Motor neuron (in vitro differentiated cells): Measurements from ENCODE around the gene RBM18. TPM values are rescaled to one million over a fixed set of nuclear protein-coding genes. Genes with fewer than 3 reads are reported as not detected.

ENCODE experiments used
- ATAC-seq, 8 experiments: fragments of 200-7000 bp; cut with Tn5 transposase; replicated peaks in 6 of 8; 2 replicates each; pipeline ENCODE4 v1.8.0; 2021; ENCODE audit warnings: mild to moderate bottlenecking in 8 of 8, moderate library complexity in 8 of 8
- H3K27ac ChIP-seq, 2 donors: fragments of 250-450 bp; sonication (Bioruptor Pico); 2 replicates each; pipeline ENCODE4 v1.9.0; 2021; ENCODE audit warnings: antibody characterized with exemption in 2 of 2, mild to moderate bottlenecking in 2 of 2, moderate library complexity in 1 of 2
- H3K4me1 ChIP-seq, 2 donors: fragments of 250-450 bp; sonication (Bioruptor Pico); replicated peaks in 1 of 2; 2 replicates each; pipeline ENCODE4 v1.6.1; 2021; ENCODE audit warnings: antibody characterized with exemption in 2 of 2, mild to moderate bottlenecking in 2 of 2, moderate library complexity in 1 of 2
- H3K4me3 ChIP-seq, 5 donors: fragments of 250-450 bp; sonication (Bioruptor Pico); 2 replicates each; pipeline ENCODE4 v1.9.0; 2021; ENCODE audit warnings: antibody characterized with exemption in 5 of 5, mild to moderate bottlenecking in 5 of 5, moderate library complexity in 4 of 5
- WGBS, 10 experiments: fragments of 450-650 bp; shearing (Covaris generic); methylation state at CpG; one replicate each; pipeline ENCODE4 v1.0.0; 2022; 5-methylcytosine and 5-hydroxymethylcytosine counted together
- in situ Hi-C, 9 experiments: fragments of 400-800 bp; cut with MboI; loops; one replicate each; pipeline ENCODE4 v1.15.0; 2021; ENCODE audit warnings: low sequenced_read_pairs in 9 of 9, low pct_unique_long_range_greater_than_20kb in 2 of 9; ENCODE audit not compliant: unreplicated experiment in 9 of 9
- total RNA-seq, 8 experiments: library from RNA; unstranded; fragments of 300-600 nt; gene quantifications; 2 replicates each; pipeline versions ENCODE4 v1.2.3 to v1.2.4, GENCODE V29; 2022

RBM18 gene
- total RNA-seq, 8 experiments from 2014 or later = 11.7 to 19.2 (median 15.4) TPM

GRCh38 chr9:122226758-122227574 is 37.7 kb downstream of the RBM18 start:
- ATAC-seq = no peak
- 0 to 86% (median 0%) methylated on average over 1 to 14 of the region's 59 CpGs; no CpG with 5 or more reads in 5 of the 10 experiments for WGBS, 10 experiments
- in situ Hi-C loops = no loop called here
- no peak overlapping the region for H3K27ac ChIP-seq
- H3K4me3 ChIP-seq = no peak overlapping the region
- peaks cover 5 to 6% of the 10 kb centered on the region in 2 donors for H3K4me1 ChIP-seq

- WGBS, 10 experiments = 0 to 100% (median 3%) methylated on average over 1 to 16 of the region's 51 CpGs; no CpG with 5 or more reads in 1 of the 10 experiments
- Histone ChIP-seq H3K4me3 (no peak overlapping the region), H3K4me1 (peaks cover 5 to 6% of the 10 kb centered on the region in 2 donors), H3K27ac (no peak overlapping the region)
- in situ Hi-C loops = no loop called here
- no peak for ATAC-seq
Measured at GRCh38 chr9:122226142-122226757, 38.4 kb downstream of the RBM18 start.

- 7 to 77% (median 20%) methylated on average over 1 to 27 of the region's 51 CpGs; no CpG with 5 or more reads in 3 of the 10 experiments for WGBS, 10 experiments
- no peak overlapping the region for H3K27ac ChIP-seq
- in situ Hi-C loops = no loop called here
- H3K4me1 ChIP-seq = peaks cover 5 to 6% of the 10 kb centered on the region in 2 donors
- H3K4me3 ChIP-seq = no peak overlapping the region
- ATAC-seq = no peak
Measured at GRCh38 chr9:122225312-122226141, 39.1 kb downstream of the RBM18 start.

- H3K4me1 ChIP-seq = peaks cover 6 to 16% of the 10 kb centered on the region in 2 donors
- in situ Hi-C loops = no loop called here
- H3K4me3 ChIP-seq = no peak overlapping the region
- H3K27ac ChIP-seq = no peak overlapping the region
- no peak for ATAC-seq
- 40 to 100% (median 80%) methylated on average over 1 to 5 of the region's 5 CpGs; no CpG with 5 or more reads in 3 of the 10 experiments for WGBS, 10 experiments
Measured at GRCh38 chr9:122223435-122223834, 41.2 kb downstream of the RBM18 start.

- no peak overlapping the region for H3K27ac ChIP-seq
- ATAC-seq = no peak
- peaks cover 2 to 16% of the 10 kb centered on the region in 2 donors for H3K4me1 ChIP-seq
- H3K4me3 ChIP-seq = no peak overlapping the region
- 12 to 75% (median 34%) methylated on average over 2 to 4 of the region's 5 CpGs; no CpG with 5 or more reads in 4 of the 10 experiments for WGBS, 10 experiments
- in situ Hi-C loops = no loop called here
Measured at GRCh38 chr9:122222791-122223190, 41.8 kb downstream of the RBM18 start.

GRCh38 chr9:122221183-122221811 is 43.3 kb downstream of the RBM18 start:
- H3K4me1 ChIP-seq = peaks cover 0 to 11% of the 10 kb centered on the region in 2 donors

GRCh38 chr9:122220673-122221182 is 43.9 kb downstream of the RBM18 start:
- H3K4me3 ChIP-seq = no peak overlapping the region
- WGBS, 10 experiments = 0 to 56% (median 11%) methylated on average over 1 to 9 of the region's 18 CpGs; no CpG with 5 or more reads in 2 of the 10 experiments
- in situ Hi-C loops = no loop called here
- H3K27ac ChIP-seq = no peak overlapping the region
- peaks cover 0 to 11% of the 10 kb centered on the region in 2 donors for H3K4me1 ChIP-seq
- ATAC-seq = no peak

More at GRCh38 chr9:122221183-122221811, 43.3 kb downstream of the RBM18 start:
- ATAC-seq = no peak
- WGBS, 10 experiments = 0% methylated on average over 1 to 4 of the region's 27 CpGs; no CpG with 5 or more reads in 7 of the 10 experiments
- Histone ChIP-seq H3K4me3 (no peak overlapping the region), H3K27ac (no peak overlapping the region)
- in situ Hi-C loops = no loop called here

GRCh38 chr9:122219856-122220672 is 44.6 kb downstream of the RBM18 start:
- peaks cover 0 to 11% of the 10 kb centered on the region in 2 donors for H3K4me1 ChIP-seq
- peak in 6 of 8 experiments; percentile 14 to 40 (median 27) for ATAC-seq
- in situ Hi-C loops = no loop called here
- H3K4me3 ChIP-seq = no peak overlapping the region
- no peak overlapping the region for H3K27ac ChIP-seq
- 0 to 13% (median 0%) methylated on average over 2 to 19 of the region's 57 CpGs; no CpG with 5 or more reads in 3 of the 10 experiments for WGBS, 10 experiments

- in situ Hi-C loops = no loop called here
- 0 to 92% (median 11%) methylated on average over 3 to 29 of the region's 59 CpGs; no CpG with 5 or more reads in 4 of the 10 experiments for WGBS, 10 experiments
- peak in 5 of 8 experiments; percentile 8 to 30 (median 20) for ATAC-seq
- H3K4me1 ChIP-seq = peaks cover 0 to 11% of the 10 kb centered on the region in 2 donors
- no peak overlapping the region for H3K4me3 ChIP-seq
- H3K27ac ChIP-seq = no peak overlapping the region
Measured at GRCh38 chr9:122218935-122219855, 45.4 kb downstream of the RBM18 start.

- no peak overlapping the region for H3K27ac ChIP-seq
- ATAC-seq = no peak
- in situ Hi-C loops = no loop called here
- no peak overlapping the region for H3K4me3 ChIP-seq
- WGBS, 10 experiments = 10 to 93% (median 39%) methylated on average over 1 to 5 of the region's 11 CpGs; no CpG with 5 or more reads in 1 of the 10 experiments
- peaks cover 0 to 11% of the 10 kb centered on the region in 2 donors for H3K4me1 ChIP-seq
Measured at GRCh38 chr9:122218071-122218934, 46.3 kb downstream of the RBM18 start.
